ENCODE results near the gene CCL28. TPM values are rescaled to one million over a fixed set of nuclear protein-coding genes. Genes with fewer than 3 reads are reported as not detected.

CCL28 gene
- total and polyA plus RNA-seq, 9 of the 15 experiments (the other 6 are each of a cell fraction or from before 2014, with no cell fraction given) = not detected

DNA sequence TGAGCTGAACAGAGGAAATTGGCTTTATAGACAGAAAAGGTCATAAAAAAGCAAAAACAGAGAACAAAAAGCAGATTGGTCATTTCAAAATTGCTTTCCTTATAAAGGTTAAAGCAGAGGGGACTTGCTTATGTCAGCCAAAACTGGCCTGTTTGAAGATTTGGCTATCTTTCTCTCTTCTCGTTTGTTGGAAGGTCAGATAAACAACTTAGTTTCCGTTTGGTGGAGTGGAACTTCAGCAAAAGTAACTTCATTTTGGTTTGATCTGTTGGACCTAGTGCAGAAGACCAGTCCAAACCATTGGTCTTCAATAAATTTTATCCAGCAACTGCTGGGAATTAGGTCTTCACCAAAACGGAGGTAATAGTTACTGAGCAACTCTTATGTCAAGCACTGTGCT lies 53.9 kb downstream of the CCL28 start (continued):
- TF ChIP-seq FOSL1 (tag; conservative IDR thresholded peaks at IDR 0.05) (no peak), ZNF224 (CRISPR knock-in tag; IDR thresholded peaks at IDR 0.05) (no peak), JUND (IDR thresholded peaks at IDR 0.05; ENCODE audit: borderline replicate concordance, low read depth, low read length) (no peak), JUND (tag; IDR thresholded peaks at IDR 0.05; ENCODE audit: borderline replicate concordance, low read depth, low read length) (peak; percentile 42; the same call in 1 of the 3 replicates), MIER1 (IDR thresholded peaks at IDR 0.05; ENCODE audit: low read depth) (no peak), ZNF311 (CRISPR knock-in tag; IDR thresholded peaks at IDR 0.05) (0 out of 2 replicates have a peak, but pooled peaks have one; percentile 39), ZNF239 (CRISPR knock-in tag; IDR thresholded peaks at IDR 0.05) (peak; percentile 51; the same call in 1 of the 2 replicates), RBM15 (IDR thresholded peaks at IDR 0.05; ENCODE audit: insufficient read depth, low read length) (no peak), SETDB1 (IDR thresholded peaks at IDR 0.05; ENCODE audit: low read length) (no peak), CSDE1 (IDR thresholded peaks at IDR 0.05) (no peak), HLTF (IDR thresholded peaks at IDR 0.05) (no peak), ZNF766 (CRISPR knock-in tag; conservative IDR thresholded peaks at IDR 0.05) (0 out of 2 replicates have a peak, but pooled peaks have one; percentile 29), NCOA4 (IDR thresholded peaks at IDR 0.05; ENCODE audit: partially characterized antibody) (no peak)
- TF ChIP-seq, protein P1, sequence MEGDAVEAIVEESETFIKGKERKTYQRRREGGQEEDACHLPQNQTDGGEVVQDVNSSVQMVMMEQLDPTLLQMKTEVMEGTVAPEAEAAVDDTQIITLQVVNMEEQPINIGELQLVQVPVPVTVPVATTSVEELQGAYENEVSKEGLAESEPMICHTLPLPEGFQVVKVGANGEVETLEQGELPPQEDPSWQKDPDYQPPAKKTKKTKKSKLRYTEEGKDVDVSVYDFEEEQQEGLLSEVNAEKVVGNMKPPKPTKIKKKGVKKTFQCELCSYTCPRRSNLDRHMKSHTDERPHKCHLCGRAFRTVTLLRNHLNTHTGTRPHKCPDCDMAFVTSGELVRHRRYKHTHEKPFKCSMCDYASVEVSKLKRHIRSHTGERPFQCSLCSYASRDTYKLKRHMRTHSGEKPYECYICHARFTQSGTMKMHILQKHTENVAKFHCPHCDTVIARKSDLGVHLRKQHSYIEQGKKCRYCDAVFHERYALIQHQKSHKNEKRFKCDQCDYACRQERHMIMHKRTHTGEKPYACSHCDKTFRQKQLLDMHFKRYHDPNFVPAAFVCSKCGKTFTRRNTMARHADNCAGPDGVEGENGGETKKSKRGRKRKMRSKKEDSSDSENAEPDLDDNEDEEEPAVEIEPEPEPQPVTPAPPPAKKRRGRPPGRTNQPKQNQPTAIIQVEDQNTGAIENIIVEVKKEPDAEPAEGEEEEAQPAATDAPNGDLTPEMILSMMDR (IDR thresholded peaks at IDR 0.05 in 2 of 3, conservative IDR thresholded peaks at IDR 0.05 in 1 of 3; ENCODE audit: insufficient read depth in 2 of 3, low read depth in 1 of 3, low read length in 3 of 3) = no peak
- TF ChIP-seq, protein P2, sequence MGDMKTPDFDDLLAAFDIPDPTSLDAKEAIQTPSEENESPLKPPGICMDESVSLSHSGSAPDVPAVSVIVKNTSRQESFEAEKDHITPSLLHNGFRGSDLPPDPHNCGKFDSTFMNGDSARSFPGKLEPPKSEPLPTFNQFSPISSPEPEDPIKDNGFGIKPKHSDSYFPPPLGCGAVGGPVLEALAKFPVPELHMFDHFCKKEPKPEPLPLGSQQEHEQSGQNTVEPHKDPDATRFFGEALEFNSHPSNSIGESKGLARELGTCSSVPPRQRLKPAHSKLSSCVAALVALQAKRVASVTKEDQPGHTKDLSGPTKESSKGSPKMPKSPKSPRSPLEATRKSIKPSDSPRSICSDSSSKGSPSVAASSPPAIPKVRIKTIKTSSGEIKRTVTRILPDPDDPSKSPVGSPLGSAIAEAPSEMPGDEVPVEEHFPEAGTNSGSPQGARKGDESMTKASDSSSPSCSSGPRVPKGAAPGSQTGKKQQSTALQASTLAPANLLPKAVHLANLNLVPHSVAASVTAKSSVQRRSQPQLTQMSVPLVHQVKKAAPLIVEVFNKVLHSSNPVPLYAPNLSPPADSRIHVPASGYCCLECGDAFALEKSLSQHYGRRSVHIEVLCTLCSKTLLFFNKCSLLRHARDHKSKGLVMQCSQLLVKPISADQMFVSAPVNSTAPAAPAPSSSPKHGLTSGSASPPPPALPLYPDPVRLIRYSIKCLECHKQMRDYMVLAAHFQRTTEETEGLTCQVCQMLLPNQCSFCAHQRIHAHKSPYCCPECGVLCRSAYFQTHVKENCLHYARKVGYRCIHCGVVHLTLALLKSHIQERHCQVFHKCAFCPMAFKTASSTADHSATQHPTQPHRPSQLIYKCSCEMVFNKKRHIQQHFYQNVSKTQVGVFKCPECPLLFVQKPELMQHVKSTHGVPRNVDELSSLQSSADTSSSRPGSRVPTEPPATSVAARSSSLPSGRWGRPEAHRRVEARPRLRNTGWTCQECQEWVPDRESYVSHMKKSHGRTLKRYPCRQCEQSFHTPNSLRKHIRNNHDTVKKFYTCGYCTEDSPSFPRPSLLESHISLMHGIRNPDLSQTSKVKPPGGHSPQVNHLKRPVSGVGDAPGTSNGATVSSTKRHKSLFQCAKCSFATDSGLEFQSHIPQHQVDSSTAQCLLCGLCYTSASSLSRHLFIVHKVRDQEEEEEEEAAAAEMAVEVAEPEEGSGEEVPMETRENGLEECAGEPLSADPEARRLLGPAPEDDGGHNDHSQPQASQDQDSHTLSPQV (IDR thresholded peaks at IDR 0.05) = peak; percentile 84; the same call in 1 of the 2 replicates
- TF ChIP-seq, protein P3, sequence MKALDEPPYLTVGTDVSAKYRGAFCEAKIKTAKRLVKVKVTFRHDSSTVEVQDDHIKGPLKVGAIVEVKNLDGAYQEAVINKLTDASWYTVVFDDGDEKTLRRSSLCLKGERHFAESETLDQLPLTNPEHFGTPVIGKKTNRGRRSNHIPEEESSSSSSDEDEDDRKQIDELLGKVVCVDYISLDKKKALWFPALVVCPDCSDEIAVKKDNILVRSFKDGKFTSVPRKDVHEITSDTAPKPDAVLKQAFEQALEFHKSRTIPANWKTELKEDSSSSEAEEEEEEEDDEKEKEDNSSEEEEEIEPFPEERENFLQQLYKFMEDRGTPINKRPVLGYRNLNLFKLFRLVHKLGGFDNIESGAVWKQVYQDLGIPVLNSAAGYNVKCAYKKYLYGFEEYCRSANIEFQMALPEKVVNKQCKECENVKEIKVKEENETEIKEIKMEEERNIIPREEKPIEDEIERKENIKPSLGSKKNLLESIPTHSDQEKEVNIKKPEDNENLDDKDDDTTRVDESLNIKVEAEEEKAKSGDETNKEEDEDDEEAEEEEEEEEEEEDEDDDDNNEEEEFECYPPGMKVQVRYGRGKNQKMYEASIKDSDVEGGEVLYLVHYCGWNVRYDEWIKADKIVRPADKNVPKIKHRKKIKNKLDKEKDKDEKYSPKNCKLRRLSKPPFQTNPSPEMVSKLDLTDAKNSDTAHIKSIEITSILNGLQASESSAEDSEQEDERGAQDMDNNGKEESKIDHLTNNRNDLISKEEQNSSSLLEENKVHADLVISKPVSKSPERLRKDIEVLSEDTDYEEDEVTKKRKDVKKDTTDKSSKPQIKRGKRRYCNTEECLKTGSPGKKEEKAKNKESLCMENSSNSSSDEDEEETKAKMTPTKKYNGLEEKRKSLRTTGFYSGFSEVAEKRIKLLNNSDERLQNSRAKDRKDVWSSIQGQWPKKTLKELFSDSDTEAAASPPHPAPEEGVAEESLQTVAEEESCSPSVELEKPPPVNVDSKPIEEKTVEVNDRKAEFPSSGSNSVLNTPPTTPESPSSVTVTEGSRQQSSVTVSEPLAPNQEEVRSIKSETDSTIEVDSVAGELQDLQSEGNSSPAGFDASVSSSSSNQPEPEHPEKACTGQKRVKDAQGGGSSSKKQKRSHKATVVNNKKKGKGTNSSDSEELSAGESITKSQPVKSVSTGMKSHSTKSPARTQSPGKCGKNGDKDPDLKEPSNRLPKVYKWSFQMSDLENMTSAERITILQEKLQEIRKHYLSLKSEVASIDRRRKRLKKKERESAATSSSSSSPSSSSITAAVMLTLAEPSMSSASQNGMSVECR (CRISPR knock-in tag; IDR thresholded peaks at IDR 0.05) = no peak
- TF ChIP-seq, protein P4, sequence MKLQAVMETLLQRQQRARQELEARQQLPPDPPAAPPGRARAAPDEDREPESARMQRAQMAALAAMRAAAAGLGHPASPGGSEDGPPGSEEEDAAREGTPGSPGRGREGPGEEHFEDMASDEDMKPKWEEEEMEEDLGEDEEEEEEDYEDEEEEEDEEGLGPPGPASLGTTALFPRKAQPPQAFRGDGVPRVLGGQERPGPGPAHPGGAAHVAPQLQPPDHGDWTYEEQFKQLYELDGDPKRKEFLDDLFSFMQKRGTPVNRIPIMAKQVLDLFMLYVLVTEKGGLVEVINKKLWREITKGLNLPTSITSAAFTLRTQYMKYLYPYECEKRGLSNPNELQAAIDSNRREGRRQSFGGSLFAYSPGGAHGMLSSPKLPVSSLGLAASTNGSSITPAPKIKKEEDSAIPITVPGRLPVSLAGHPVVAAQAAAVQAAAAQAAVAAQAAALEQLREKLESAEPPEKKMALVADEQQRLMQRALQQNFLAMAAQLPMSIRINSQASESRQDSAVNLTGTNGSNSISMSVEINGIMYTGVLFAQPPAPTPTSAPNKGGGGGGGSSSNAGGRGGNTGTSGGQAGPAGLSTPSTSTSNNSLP (IDR thresholded peaks at IDR 0.05; ENCODE audit: borderline replicate concordance, low read depth, low read length) = no peak
